Brain microvascular endothelial cell (primary cell): ENCODE results near the gene ANXA2.
A peak's percentile ranks its signal among the peaks of the same experiment; 100 is the strongest.

ENCODE experiments used
- DNase-seq: peaks from one replicate; pipeline ENCODE4 v3.0.0-alpha.2; 2020
- H3K27ac ChIP-seq: fragments of 250-450 bp; sonication (Bioruptor Pico); 2 replicates; pipeline ENCODE4 v1.5.1; 2020; ENCODE audit warnings: mild to moderate bottlenecking, moderate library complexity
- H3K27me3 ChIP-seq: fragments of 250-450 bp; sonication (Bioruptor Pico); replicated peaks from 2 replicates; pipeline ENCODE4 v1.5.1; 2020; ENCODE audit warnings: mild to moderate bottlenecking
- H3K36me3 ChIP-seq: fragments of 250-450 bp; sonication (Bioruptor Pico); replicated peaks from 2 replicates; pipeline ENCODE4 v1.5.1; 2020; ENCODE audit warnings: mild to moderate bottlenecking
- H3K4me3 ChIP-seq: 2 replicates; pipeline ENCODE4 v1.5.1; 2011; ENCODE audit warnings: low read depth, mild to moderate bottlenecking, control low read depth, low read length, moderate library complexity
- CTCF ChIP-seq: IDR thresholded peaks from 2 replicates; pipeline ENCODE4 v1.5.1; 2011; ENCODE audit warnings: low read depth, mild to moderate bottlenecking, moderate library complexity, low read length, control low read depth, inconsistent platforms; ENCODE audit errors: missing control alignments
- in situ Hi-C: cut with HindIII; loops from 2 replicates; pipeline ENCODE4 v1.10.0; 2017; ENCODE audit warnings: low sequenced_read_pairs, low pct_ligation_motif_present

ANXA2 gene

GRCh38 chr15:60373327-60373726, 24.5 kb downstream of the ANXA2 start:
- Histone ChIP-seq H3K27ac (peak overlapping the region; percentile 93), H3K4me3 (no peak overlapping the region), H3K27me3 (no peaks in the 10 kb centered on the region), H3K36me3 (peaks cover 91% of the 10 kb centered on the region)
- in situ Hi-C loops: no loop called here
- no peak for DNase-seq
- TF ChIP-seq CTCF: no peak

DNA sequence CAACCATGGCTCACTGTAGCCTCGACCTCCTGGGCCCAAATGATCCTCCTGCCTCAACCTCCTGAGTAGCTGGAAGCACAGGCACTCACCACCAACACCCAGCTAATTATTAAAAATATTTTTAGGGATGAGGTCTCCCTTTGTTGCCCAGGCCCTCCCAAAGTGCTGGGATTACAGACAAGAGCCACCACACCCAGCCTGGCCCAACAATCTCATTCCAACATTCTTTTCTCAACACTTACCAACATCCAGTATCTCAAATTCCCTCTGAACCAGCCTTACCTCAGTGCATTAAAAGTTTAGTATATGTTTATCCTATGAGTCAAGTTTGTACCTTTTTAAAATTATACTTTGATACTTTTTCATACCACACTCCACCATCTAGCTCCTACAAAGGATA, 25.0 kb downstream of the ANXA2 start:
- Histone ChIP-seq H3K27me3 (no peaks in the 10 kb centered on the region), H3K36me3 (peaks cover 87% of the 10 kb centered on the region), H3K27ac (peak overlapping the region; percentile 93), H3K4me3 (no peak overlapping the region)
- in situ Hi-C loops: no loop called here
- no peak for TF ChIP-seq CTCF
- DNase-seq: no peak

DNA sequence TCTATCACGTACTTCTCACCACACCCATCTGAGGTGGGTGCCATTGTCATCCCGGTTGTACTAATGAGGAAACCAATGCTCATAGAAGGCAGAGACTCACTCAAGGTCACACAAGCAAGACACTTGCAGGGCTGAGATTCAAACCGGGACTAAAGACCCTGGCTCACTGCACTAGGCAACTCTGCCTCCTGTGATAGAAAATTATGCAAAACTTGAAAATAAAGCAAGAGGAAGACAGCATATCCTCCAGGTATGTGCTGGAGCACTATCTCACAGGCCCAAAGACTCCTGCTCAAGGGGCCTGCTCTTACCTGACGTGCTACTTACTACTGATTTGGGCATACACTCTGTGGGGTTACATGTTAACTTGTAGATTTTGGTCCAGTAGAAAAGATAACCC, 25.6 kb downstream of the ANXA2 start:
- in situ Hi-C loops: no loop called here
- Histone ChIP-seq H3K36me3 (peaks cover 81% of the 10 kb centered on the region), H3K27ac (peak overlapping the region; percentile 93), H3K4me3 (no peak overlapping the region), H3K27me3 (no peaks in the 10 kb centered on the region)
- no peak for DNase-seq
- TF ChIP-seq CTCF: no peak

DNA sequence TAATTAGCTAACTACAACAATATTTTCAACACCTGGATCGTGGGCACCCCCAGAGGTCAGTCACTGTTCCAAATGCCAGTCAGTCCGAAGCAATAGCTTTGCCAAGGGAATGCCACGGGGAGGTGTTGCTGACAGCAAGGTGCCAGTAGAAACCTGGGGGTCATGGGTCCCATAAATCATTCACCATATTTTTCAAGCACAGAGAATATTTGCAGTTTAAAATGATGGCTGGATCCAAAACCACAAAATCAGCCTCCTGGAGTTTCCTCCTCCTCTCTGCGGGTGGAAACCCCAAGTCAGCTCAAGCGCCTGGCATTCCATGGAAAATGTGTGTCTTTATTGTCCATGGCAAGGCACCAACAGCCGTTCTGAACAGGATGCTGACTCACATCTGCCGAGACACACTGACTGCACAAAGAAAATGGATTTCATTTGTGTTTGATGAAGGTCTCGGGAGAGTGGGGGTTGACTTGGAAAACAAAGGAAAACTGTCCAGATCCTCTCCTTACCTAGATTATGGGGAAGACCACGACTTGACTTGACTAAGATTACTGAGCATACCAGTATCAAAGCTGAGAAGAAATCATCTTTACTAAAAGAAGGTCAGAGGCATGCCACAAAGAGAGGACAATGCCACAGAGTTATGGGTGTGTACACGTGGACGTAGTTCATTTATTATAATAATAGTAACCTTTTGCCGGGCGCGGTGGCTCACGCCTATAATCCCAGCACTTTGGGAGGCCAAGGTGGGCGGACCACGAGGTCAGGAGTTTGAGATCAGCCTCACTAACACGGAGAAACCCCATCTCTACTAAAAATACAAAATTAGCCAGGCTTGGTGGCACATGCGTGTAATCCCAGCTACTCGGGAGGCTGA, 26.4 kb downstream of the ANXA2 start:
- Histone ChIP-seq H3K4me3 (no peak overlapping the region), H3K27ac (peak overlapping the region; percentile 93), H3K36me3 (peaks cover 73% of the 10 kb centered on the region), H3K27me3 (no peaks in the 10 kb centered on the region)
- in situ Hi-C loops: no loop called here
- no peak for TF ChIP-seq CTCF
- peak; percentile 98 for DNase-seq

DNA sequence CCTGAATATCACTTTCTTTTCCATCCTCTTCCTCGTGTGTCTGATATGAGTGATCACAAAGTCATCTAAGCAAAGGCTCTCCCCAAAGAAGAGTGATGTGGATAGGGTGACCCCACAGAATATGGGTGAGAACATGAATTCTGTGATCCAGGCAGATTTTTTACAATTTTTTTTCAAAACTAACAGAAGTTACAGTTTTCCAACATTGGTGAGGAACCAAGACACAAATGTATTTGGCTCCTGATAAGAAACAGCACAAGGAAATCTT, 27.0 kb downstream of the ANXA2 start:
- no peak for TF ChIP-seq CTCF
- in situ Hi-C loops: no loop called here
- DNase-seq: no peak
- Histone ChIP-seq H3K4me3 (no peak overlapping the region), H3K36me3 (peaks cover 67% of the 10 kb centered on the region), H3K27ac (peak overlapping the region; percentile 93), H3K27me3 (no peaks in the 10 kb centered on the region)

DNA sequence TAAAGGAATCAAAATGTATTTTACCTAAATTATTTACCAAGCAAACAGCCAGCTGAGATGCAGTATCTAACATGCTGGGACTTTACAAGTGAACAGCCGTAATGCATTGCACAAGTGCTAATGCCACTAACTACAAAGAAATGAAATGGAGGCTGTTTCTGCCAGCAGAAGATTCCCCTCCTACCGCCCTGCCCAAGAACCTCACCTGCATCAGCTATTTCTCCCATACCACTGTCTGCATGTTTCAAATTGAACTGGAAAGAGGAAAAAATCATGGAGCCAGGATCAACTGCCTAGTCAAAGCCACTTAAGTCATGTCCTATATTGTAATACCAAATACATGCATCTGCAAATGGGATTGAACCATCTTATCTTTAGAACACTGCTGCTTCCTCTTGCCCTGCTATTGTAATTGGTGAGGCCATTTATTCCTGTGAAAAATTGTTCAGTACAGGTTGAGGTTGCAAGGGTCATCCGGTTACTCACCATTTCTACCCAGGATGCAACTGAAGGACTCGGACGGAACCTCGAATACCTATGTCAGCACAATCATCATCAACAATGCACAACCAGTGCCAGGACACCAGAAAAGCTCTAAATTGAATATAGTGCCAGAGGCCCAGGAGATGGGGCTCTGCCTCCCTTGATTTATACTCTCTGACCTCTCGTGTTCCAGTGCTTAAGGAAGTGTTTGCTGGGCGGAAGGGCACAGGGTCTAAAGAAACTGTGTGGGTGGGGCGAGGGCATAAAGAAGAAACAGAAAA, 27.5 kb downstream of the ANXA2 start:
- Histone ChIP-seq H3K27ac (peak overlapping the region; percentile 93), H3K27me3 (no peaks in the 10 kb centered on the region), H3K4me3 (no peak overlapping the region), H3K36me3 (peaks cover 65% of the 10 kb centered on the region)
- TF ChIP-seq CTCF: no peak
- in situ Hi-C loops: no loop called here
- peak; percentile 52 for DNase-seq
